HG02678 (cell line): Measurements from ENCODE around the gene STMN3.
"Not testable (repeated sequence)": the region's sequence is repeated elsewhere in the genome, so short reads cannot be mapped to it uniquely, and the experiment has no call there.

Source experiments
- ATAC-seq: cut with Tn5 transposase; IDR thresholded peaks from one replicate; pipeline ENCODE4 v1.9.1; 2021; ENCODE audit warnings: mild to moderate bottlenecking, moderate library complexity; ENCODE audit not compliant: unreplicated experiment

Gene STMN3

GRCh38 chr20:63657937-63658748, 4.9 kb upstream of the STMN3 start, which contains the start of gene RTEL1:
Gene RTEL1, plus strand, starts transcription at chr20:63658312. Its CDS starts 1,091 bp downstream, at chr20:63659403.
- ATAC-seq: peak; percentile 85

GRCh38 chr20:63657260-63657936, 4.2 kb upstream of the STMN3 start:
- ATAC-seq: peak; percentile 1

GRCh38 chr20:63656451-63656850, 3.2 kb upstream of the STMN3 start:
- ATAC-seq: no peak

- no peak for ATAC-seq
Measured at GRCh38 chr20:63655249-63655648, 2.0 kb upstream of the STMN3 start.

- ATAC-seq: no peak
Measured at GRCh38 chr20:63653974-63654668, 897 bp upstream of the STMN3 start.

GRCh38 chr20:63652192-63652980, 838 bp downstream of the STMN3 start:
- ATAC-seq: no peak

GRCh38 chr20:63651942-63652191, 1.4 kb downstream of the STMN3 start:
- ATAC-seq: no peak

GRCh38 chr20:63650486-63650885, 2.7 kb downstream of the STMN3 start:
- ATAC-seq: not testable (repeated sequence)

- no peak for ATAC-seq
Measured at GRCh38 chr20:63648895-63649589, 4.2 kb downstream of the STMN3 start.

GRCh38 chr20:63648190-63648589, 5.0 kb downstream of the STMN3 start:
- ATAC-seq: no peak

- no peak for ATAC-seq
Measured at GRCh38 chr20:63645218-63645617, 8.0 kb downstream of the STMN3 start.

GRCh38 chr20:63643946-63644345, 9.3 kb downstream of the STMN3 start:
- no peak for ATAC-seq

GRCh38 chr20:63643499-63643898, 9.7 kb downstream of the STMN3 start:
- ATAC-seq: no peak

- ATAC-seq: no peak
Measured at GRCh38 chr20:63642527-63643247, 10.5 kb downstream of the STMN3 start.

GRCh38 chr20:63641792-63642523, 11.3 kb downstream of the STMN3 start:
- ATAC-seq: peak; percentile 72

- peak; percentile 20 for ATAC-seq
Measured at GRCh38 chr20:63641146-63641791, 12.0 kb downstream of the STMN3 start.

GRCh38 chr20:63640686-63641085, 12.5 kb downstream of the STMN3 start:
- ATAC-seq: not testable (repeated sequence)

- ATAC-seq: no peak
Measured at GRCh38 chr20:63640086-63640485, 13.1 kb downstream of the STMN3 start.
